ENCODE data around the gene HHIPL2. TPM values are rescaled to one million over a fixed set of nuclear protein-coding genes. Genes with fewer than 3 reads are reported as not detected.

The HHIPL2 gene
- total RNA-seq, 3 donors from 2014 or later (not counting 1 experiment from before 2014, with no cell fraction given), result 0.21 to 1.4 TPM; not detected in 1

DNA sequence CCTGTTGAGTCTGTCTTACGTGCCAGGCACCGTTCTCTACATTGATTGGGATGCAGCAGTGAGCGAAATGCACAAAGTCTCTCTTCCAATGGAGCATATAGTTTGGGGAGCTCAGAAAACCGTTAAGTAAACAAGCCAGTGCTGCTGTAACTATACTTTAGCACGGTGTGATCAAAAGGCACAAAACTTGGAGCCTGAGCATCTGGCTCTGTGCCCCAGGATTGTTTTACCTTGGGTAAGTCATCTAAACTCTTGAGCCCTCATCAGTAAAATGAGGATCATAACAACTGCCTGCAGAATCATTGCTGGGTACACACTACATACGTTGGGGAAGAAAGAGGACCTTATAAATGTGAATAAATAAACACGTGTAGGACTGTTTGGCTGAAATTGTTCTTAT is 1.8 kb downstream of the HHIPL2 start:
- Mint-ChIP-seq H3K27me3 (ENCODE audit: low read depth in 2 of 2) (peaks cover 19% of the 10 kb centered on the region in 2 donors), H3K9me3 (no peaks in the 10 kb centered on the region), H3K4me3 (no peak overlapping the region), H3K4me1 (no peaks in the 10 kb centered on the region), H3K36me3 (no peaks in the 10 kb centered on the region), H3K27ac (no peak overlapping the region)
- WGBS (ENCODE audit: insufficient coverage), result 84% methylated on average over 5 of the region's 7 CpGs
- intact Hi-C loops (cut with micrococcal nuclease), result no loop called here
- TF ChIP-seq, protein P1, sequence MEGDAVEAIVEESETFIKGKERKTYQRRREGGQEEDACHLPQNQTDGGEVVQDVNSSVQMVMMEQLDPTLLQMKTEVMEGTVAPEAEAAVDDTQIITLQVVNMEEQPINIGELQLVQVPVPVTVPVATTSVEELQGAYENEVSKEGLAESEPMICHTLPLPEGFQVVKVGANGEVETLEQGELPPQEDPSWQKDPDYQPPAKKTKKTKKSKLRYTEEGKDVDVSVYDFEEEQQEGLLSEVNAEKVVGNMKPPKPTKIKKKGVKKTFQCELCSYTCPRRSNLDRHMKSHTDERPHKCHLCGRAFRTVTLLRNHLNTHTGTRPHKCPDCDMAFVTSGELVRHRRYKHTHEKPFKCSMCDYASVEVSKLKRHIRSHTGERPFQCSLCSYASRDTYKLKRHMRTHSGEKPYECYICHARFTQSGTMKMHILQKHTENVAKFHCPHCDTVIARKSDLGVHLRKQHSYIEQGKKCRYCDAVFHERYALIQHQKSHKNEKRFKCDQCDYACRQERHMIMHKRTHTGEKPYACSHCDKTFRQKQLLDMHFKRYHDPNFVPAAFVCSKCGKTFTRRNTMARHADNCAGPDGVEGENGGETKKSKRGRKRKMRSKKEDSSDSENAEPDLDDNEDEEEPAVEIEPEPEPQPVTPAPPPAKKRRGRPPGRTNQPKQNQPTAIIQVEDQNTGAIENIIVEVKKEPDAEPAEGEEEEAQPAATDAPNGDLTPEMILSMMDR (IDR thresholded peaks at IDR 0.05), result no peak
- no peak for DNase-seq
- no peak for ATAC-seq
- H3K4me3 ChIP-seq (ENCODE audit: low read length), result no peak overlapping the region
- no peaks in the 10 kb centered on the region for H3K27me3 ChIP-seq (ENCODE audit: control insufficient read depth, insufficient read depth, low read length)
- no peak overlapping the region for H3K27ac ChIP-seq (ENCODE audit: low read length)
- no peaks in the 10 kb centered on the region for H3K9me3 ChIP-seq (ENCODE audit: control insufficient read depth, insufficient read depth, low read length)
- H3K4me1 ChIP-seq (ENCODE audit: control insufficient read depth, insufficient read depth, low read length), result no peaks in the 10 kb centered on the region
- H3K36me3 ChIP-seq (ENCODE audit: control insufficient read depth, insufficient read depth, low read length), result no peaks in the 10 kb centered on the region

DNA sequence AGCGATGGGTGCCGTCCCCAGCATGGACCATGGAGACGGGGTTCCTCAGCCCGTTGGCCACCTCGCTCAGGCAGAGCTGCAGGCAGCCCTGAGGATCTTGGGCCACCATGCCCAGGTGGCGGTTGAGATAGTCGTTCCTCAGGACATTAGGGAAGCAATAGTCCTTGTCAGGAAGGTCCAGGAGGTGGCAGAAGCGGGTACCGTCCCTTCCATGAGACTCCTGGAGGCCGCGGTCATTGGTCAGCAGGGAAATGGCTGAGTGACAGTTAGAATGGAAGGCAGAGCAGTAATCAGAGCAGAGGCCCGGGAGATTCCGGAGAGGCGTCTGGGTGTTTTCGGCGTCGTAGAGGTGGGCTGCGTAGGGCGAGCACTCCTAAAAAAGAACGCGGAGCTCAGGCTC is 4.1 kb downstream of the HHIPL2 start:
- Histone ChIP-seq H3K4me1 (ENCODE audit: control insufficient read depth, insufficient read depth, low read length) (no peaks in the 10 kb centered on the region), H3K9me3 (ENCODE audit: control insufficient read depth, insufficient read depth, low read length) (no peaks in the 10 kb centered on the region), H3K4me3 (ENCODE audit: low read length) (no peak overlapping the region), H3K27me3 (ENCODE audit: control insufficient read depth, insufficient read depth, low read length) (no peaks in the 10 kb centered on the region), H3K36me3 (ENCODE audit: control insufficient read depth, insufficient read depth, low read length) (no peaks in the 10 kb centered on the region), H3K27ac (ENCODE audit: low read length) (no peak overlapping the region)
- no peak for ATAC-seq
- WGBS (ENCODE audit: insufficient coverage), result 88% methylated on average over 21 of the region's 21 CpGs
- no peak for DNase-seq
- TF ChIP-seq, protein P1 (IDR thresholded peaks at IDR 0.05), result no peak
- Mint-ChIP-seq H3K27ac (no peak overlapping the region), H3K4me3 (no peak overlapping the region), H3K27me3 (ENCODE audit: low read depth in 2 of 2) (peaks cover 19 to 22% of the 10 kb centered on the region in 2 donors), H3K4me1 (no peaks in the 10 kb centered on the region), H3K9me3 (no peaks in the 10 kb centered on the region), H3K36me3 (no peaks in the 10 kb centered on the region)
- intact Hi-C loops (cut with micrococcal nuclease), result no loop called here

DNA sequence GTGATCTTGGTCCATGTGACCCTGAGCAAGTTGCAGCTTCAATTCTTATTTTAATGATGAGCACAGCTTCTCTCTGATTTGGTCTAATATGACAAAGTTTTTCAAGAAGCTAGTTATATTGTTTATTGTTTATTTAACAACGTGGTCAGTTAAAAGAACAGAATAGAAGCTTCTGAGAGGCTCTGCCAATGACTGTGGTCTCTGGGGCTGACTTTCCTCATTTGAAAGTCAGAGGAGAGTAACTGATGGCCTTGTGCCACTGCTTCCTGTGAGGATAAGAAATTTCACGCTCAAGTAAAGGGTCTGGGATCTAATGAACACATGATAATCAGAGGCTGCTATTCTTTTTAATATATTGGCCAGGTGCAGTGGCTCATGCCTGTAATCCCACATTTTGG is 7.3 kb downstream of the HHIPL2 start:
- 56% methylated on average over 2 of the region's 2 CpGs for WGBS (ENCODE audit: insufficient coverage)
- intact Hi-C loops (cut with micrococcal nuclease), result no loop called here
- TF ChIP-seq, protein P1 (IDR thresholded peaks at IDR 0.05), result no peak
- ATAC-seq, result no peak
- Histone ChIP-seq H3K9me3 (ENCODE audit: control insufficient read depth, insufficient read depth, low read length) (no peaks in the 10 kb centered on the region), H3K27ac (ENCODE audit: low read length) (no peak overlapping the region), H3K4me3 (ENCODE audit: low read length) (no peak overlapping the region), H3K27me3 (ENCODE audit: control insufficient read depth, insufficient read depth, low read length) (no peaks in the 10 kb centered on the region), H3K4me1 (ENCODE audit: control insufficient read depth, insufficient read depth, low read length) (no peaks in the 10 kb centered on the region), H3K36me3 (ENCODE audit: control insufficient read depth, insufficient read depth, low read length) (no peaks in the 10 kb centered on the region)
- H3K36me3 Mint-ChIP-seq, result no peaks in the 10 kb centered on the region
- H3K27me3 Mint-ChIP-seq (ENCODE audit: low read depth in 2 of 2), result peaks cover 10 to 12% of the 10 kb centered on the region in 2 donors
- no peaks in the 10 kb centered on the region for H3K4me1 Mint-ChIP-seq
- H3K4me3 Mint-ChIP-seq, result no peak overlapping the region
- DNase-seq, result no peak
- no peaks in the 10 kb centered on the region for H3K9me3 Mint-ChIP-seq
- H3K27ac Mint-ChIP-seq, result no peak overlapping the region

DNA sequence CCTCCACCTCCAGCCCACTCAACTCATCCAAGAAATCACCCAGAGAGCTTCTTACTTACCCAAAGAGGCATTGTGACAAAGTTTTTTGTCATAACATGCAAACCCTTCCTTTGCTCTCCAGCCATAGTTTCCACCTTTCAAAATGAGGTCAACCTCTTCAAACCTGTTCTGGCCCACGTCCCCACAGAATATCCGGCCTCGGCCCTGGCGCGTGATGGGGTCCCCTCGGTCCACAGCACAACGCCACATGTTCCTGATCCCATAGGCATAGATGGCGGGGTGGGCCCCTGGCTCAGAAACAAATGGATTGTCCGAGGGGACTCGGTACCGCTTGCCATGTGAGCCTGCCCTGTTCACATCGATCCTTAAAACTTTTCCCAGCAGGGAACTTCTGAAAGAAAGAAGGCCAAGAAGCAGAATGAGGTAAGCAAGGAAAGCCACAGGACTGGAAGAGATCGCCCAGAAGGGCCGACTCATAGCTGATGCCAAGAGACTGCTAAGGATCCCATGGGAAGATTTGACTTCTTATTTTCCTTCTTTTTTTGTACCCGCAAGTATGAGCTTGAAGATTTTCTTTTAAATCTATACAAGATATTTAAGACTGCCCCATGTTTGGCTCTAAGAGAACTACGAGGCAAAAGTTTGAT is 7.8 kb downstream of the HHIPL2 start:
- ATAC-seq, result no peak
- Histone ChIP-seq H3K27me3 (ENCODE audit: control insufficient read depth, insufficient read depth, low read length) (no peaks in the 10 kb centered on the region), H3K36me3 (ENCODE audit: control insufficient read depth, insufficient read depth, low read length) (no peaks in the 10 kb centered on the region), H3K4me1 (ENCODE audit: control insufficient read depth, insufficient read depth, low read length) (no peaks in the 10 kb centered on the region), H3K27ac (ENCODE audit: low read length) (no peak overlapping the region), H3K9me3 (ENCODE audit: control insufficient read depth, insufficient read depth, low read length) (no peaks in the 10 kb centered on the region), H3K4me3 (ENCODE audit: low read length) (no peak overlapping the region)
- no peak overlapping the region for H3K27ac Mint-ChIP-seq
- no peaks in the 10 kb centered on the region for H3K36me3 Mint-ChIP-seq
- DNase-seq, result no peak
- peaks cover 6 to 10% of the 10 kb centered on the region in 2 donors for H3K27me3 Mint-ChIP-seq (ENCODE audit: low read depth in 2 of 2)
- no peak overlapping the region for H3K4me3 Mint-ChIP-seq
- H3K4me1 Mint-ChIP-seq, result no peaks in the 10 kb centered on the region
- WGBS (ENCODE audit: insufficient coverage), result 94% methylated on average over 16 of the region's 16 CpGs
- TF ChIP-seq, protein P1 (IDR thresholded peaks at IDR 0.05), result no peak
- H3K9me3 Mint-ChIP-seq, result no peaks in the 10 kb centered on the region
- intact Hi-C loops (cut with micrococcal nuclease), result no loop called here

All from natural killer cell (primary cell).